Measurements from ENCODE around the gene EMILIN1.

Gene EMILIN1

DNA sequence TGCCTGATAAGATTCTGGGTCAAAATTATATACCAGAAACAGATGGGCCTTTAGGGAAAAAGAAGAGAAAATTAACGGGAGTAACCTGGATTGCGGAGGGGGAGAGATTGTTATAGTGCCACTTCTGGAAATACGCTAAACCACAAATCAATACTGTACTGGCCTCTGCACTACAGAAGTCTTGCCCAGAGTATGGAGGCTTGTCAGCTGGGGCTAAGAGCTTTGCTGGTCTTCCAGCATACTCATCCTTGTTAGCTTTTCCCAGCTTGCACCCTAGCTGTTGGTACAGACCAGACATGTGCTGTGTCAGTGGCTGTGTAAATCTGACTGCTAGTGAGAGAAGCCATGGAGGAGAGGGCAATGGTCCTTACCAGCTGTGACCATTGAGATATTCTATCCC lies 18.1 kb upstream of the EMILIN1 start:
- TF ChIP-seq, protein P1, sequence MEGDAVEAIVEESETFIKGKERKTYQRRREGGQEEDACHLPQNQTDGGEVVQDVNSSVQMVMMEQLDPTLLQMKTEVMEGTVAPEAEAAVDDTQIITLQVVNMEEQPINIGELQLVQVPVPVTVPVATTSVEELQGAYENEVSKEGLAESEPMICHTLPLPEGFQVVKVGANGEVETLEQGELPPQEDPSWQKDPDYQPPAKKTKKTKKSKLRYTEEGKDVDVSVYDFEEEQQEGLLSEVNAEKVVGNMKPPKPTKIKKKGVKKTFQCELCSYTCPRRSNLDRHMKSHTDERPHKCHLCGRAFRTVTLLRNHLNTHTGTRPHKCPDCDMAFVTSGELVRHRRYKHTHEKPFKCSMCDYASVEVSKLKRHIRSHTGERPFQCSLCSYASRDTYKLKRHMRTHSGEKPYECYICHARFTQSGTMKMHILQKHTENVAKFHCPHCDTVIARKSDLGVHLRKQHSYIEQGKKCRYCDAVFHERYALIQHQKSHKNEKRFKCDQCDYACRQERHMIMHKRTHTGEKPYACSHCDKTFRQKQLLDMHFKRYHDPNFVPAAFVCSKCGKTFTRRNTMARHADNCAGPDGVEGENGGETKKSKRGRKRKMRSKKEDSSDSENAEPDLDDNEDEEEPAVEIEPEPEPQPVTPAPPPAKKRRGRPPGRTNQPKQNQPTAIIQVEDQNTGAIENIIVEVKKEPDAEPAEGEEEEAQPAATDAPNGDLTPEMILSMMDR (IDR thresholded peaks at IDR 0.05): no peak

DNA sequence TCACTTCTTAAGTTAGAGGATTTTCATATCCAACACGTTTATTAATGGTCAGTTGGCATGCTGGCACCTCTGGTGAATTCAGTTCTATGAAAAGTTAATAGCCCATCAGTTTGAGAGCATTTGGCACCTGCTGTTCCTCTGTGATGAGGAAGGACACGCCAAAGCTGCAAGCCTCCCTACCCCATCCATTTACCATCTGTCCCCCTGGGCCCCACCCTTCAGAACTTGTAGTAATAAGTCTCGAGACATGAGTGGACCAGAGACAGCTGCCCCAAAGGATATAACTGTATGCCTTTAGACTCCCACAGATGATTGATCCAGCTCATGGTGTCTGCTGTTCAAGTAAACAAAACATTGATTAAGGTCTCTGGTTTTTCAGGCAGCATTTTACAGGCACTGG lies 13.3 kb upstream of the EMILIN1 start:
- peaks cover 22% of the 10 kb centered on the region for H3K4me1 Mint-ChIP-seq
- H3K9me3 Mint-ChIP-seq: no peaks in the 10 kb centered on the region
- TF ChIP-seq, protein P1 (IDR thresholded peaks at IDR 0.05): no peak
- H3K36me3 Mint-ChIP-seq (ENCODE audit: low read depth): peaks cover 73% of the 10 kb centered on the region
- DNase-seq: no peak
- H3K27ac Mint-ChIP-seq: no peak overlapping the region
- H3K27me3 Mint-ChIP-seq (ENCODE audit: low read depth, poor library complexity): peaks cover 3% of the 10 kb centered on the region
- H3K4me3 Mint-ChIP-seq: no peak overlapping the region

More for the DNA sequence above, 18.1 kb upstream of the EMILIN1 start:
- no peaks in the 10 kb centered on the region for H3K4me1 Mint-ChIP-seq
- H3K36me3 Mint-ChIP-seq (ENCODE audit: low read depth): peaks cover 62% of the 10 kb centered on the region
- H3K27ac Mint-ChIP-seq: no peak overlapping the region
- no peak overlapping the region for H3K4me3 Mint-ChIP-seq
- no peaks in the 10 kb centered on the region for H3K9me3 Mint-ChIP-seq
- no peaks in the 10 kb centered on the region for H3K27me3 Mint-ChIP-seq (ENCODE audit: low read depth, poor library complexity)
- DNase-seq: no peak

DNA sequence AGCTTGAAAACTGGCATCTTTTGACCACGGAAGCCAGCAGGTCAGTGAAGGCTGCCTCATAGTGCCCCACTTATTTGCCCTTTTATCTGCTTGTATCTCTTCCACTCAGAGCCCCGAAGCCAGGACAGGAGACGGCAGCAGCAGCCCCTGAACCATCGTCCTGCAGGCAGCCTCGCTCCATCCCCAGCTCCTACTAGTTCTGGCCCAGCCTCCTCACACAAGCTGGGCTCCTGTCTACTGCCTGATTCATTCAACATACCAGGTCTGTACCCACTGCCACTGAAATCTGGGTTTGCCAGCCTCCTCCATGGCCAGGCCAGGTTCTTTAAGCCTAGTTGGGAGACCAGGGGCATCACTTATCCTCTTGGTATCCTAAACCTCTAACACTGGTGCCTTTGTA lies 11.0 kb upstream of the EMILIN1 start:
- no peak for DNase-seq
- Mint-ChIP-seq H3K9me3 (no peaks in the 10 kb centered on the region), H3K27me3 (ENCODE audit: low read depth, poor library complexity) (peaks cover 3% of the 10 kb centered on the region), H3K36me3 (ENCODE audit: low read depth) (peaks cover 77% of the 10 kb centered on the region), H3K4me3 (no peak overlapping the region), H3K27ac (no peak overlapping the region), H3K4me1 (peaks cover 38% of the 10 kb centered on the region)
- TF ChIP-seq, protein P1 (IDR thresholded peaks at IDR 0.05): no peak

DNA sequence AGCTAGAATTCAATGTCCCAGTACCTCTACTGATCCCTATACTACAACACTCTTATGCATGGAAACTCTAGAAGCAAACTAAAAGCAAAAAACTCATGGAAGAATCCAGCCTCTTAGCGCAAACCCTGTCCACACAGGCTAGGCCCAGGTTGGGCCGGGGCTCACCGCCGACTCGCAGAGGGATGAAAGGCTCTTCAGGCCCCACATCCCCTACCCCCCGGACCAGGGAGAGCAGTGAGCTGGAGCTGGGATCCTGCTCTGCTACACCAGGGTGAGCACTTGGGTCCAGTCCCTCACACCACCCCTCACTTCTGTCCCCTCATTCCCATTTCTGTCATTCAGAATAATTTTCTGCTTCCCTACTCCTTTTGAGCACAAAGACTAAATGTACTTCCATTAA lies 9.0 kb upstream of the EMILIN1 start:
- H3K27me3 Mint-ChIP-seq (ENCODE audit: low read depth, poor library complexity): peaks cover 3% of the 10 kb centered on the region
- peaks cover 61% of the 10 kb centered on the region for H3K36me3 Mint-ChIP-seq (ENCODE audit: low read depth)
- H3K4me1 Mint-ChIP-seq: peaks cover 56% of the 10 kb centered on the region
- TF ChIP-seq, protein P1 (IDR thresholded peaks at IDR 0.05): no peak
- H3K4me3 Mint-ChIP-seq: peak overlapping the region; percentile 99
- no peaks in the 10 kb centered on the region for H3K9me3 Mint-ChIP-seq
- no peak for DNase-seq
- H3K27ac Mint-ChIP-seq: peak overlapping the region; percentile 44

DNA sequence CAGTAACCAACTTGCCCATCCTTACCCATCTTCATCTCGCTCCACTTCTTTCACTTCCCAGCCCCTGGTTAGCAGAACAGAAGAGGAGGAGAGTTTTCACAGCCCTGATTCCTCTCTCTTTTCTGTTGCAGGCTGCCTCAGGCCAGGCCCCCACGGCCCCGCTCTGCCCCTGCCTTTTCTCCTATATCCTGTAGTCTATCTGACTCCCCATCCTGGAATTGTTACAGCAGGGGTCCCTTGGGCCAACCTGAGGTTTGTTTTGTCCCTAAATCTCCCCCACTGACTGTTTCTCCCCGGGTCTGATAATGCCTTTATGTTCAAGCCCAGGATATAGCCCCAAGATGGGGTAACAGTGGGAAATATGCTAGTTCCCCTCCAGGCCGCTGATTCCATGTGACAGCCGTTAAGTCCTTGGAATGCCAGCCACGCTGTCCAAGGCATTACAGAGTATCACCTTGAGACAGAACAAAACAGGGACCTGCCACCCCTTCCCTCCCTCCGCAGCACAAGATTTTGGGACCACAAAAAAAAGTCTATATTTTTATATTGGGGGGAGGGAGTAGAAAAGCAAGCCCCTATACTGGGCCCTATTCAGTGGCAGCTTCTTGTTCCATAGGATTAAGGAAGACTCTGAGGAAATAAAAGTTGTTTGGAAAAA lies 8.3 kb upstream of the EMILIN1 start:
- H3K4me1 Mint-ChIP-seq: peaks cover 62% of the 10 kb centered on the region
- H3K27ac Mint-ChIP-seq: peak overlapping the region; percentile 44
- peaks cover 55% of the 10 kb centered on the region for H3K36me3 Mint-ChIP-seq (ENCODE audit: low read depth)

More for the DNA sequence above, 8.3 kb upstream of the EMILIN1 start:
- Mint-ChIP-seq H3K4me3 (peak overlapping the region; percentile 99), H3K9me3 (no peaks in the 10 kb centered on the region), H3K27me3 (ENCODE audit: low read depth, poor library complexity) (peaks cover 3% of the 10 kb centered on the region)
- DNase-seq: no peak
- TF ChIP-seq, protein P1 (IDR thresholded peaks at IDR 0.05): no peak

Data from nephron progenitor cell (in vitro differentiated cells).